Motor neuron (in vitro differentiated cells): Measurements from ENCODE around the gene PIGBOS1. TPM values are rescaled to one million over a fixed set of nuclear protein-coding genes. Genes with fewer than 3 reads are reported as not detected.
A peak's percentile ranks its signal among the peaks of the same experiment; 100 is the strongest.

ENCODE experiments used
- ATAC-seq, 8 experiments: fragments of 200-7000 bp; cut with Tn5 transposase; replicated peaks in 6 of 8; 2 replicates each; pipeline ENCODE4 v1.8.0; 2021; ENCODE audit warnings: mild to moderate bottlenecking in 8 of 8, moderate library complexity in 8 of 8
- H3K27ac ChIP-seq, 2 donors: fragments of 250-450 bp; sonication (Bioruptor Pico); 2 replicates each; pipeline ENCODE4 v1.9.0; 2021; ENCODE audit warnings: antibody characterized with exemption in 2 of 2, mild to moderate bottlenecking in 2 of 2, moderate library complexity in 1 of 2
- H3K4me1 ChIP-seq, 2 donors: fragments of 250-450 bp; sonication (Bioruptor Pico); replicated peaks in 1 of 2; 2 replicates each; pipeline ENCODE4 v1.6.1; 2021; ENCODE audit warnings: antibody characterized with exemption in 2 of 2, mild to moderate bottlenecking in 2 of 2, moderate library complexity in 1 of 2
- H3K4me3 ChIP-seq, 5 donors: fragments of 250-450 bp; sonication (Bioruptor Pico); 2 replicates each; pipeline ENCODE4 v1.9.0; 2021; ENCODE audit warnings: antibody characterized with exemption in 5 of 5, mild to moderate bottlenecking in 5 of 5, moderate library complexity in 4 of 5
- WGBS, 10 experiments: fragments of 450-650 bp; shearing (Covaris generic); methylation state at CpG; one replicate each; pipeline ENCODE4 v1.0.0; 2022; 5-methylcytosine and 5-hydroxymethylcytosine counted together
- in situ Hi-C, 9 experiments: fragments of 400-800 bp; cut with MboI; loops; one replicate each; pipeline ENCODE4 v1.15.0; 2021; ENCODE audit warnings: low sequenced_read_pairs in 9 of 9, low pct_unique_long_range_greater_than_20kb in 2 of 9; ENCODE audit not compliant: unreplicated experiment in 9 of 9
- total RNA-seq, 8 experiments: library from RNA; unstranded; fragments of 300-600 nt; gene quantifications; 2 replicates each; pipeline versions ENCODE4 v1.2.3 to v1.2.4, GENCODE V29; 2022

The PIGBOS1 gene
- total RNA-seq, 8 experiments from 2014 or later, result 10.8 to 19.7 (median 15.0) TPM

DNA sequence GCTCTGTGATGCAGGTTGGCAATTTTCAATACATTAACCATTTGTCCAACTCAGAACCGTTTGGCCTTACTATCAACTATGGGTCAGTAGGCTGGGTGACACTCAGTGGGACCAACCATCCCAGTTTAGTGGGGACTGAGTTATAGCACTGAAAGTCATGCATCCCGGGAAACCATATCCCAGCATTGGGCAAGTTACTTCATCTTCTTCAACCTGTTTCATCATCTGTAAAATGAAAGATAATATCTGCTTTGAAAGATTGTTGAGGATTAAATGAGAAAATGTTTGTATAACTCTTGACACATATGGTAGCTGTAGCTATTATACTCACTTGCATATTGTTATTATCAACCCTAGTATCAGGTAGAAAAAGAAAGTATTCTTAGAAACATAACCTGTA, 41.2 kb downstream of the PIGBOS1 start:
- WGBS, 10 experiments, result 43 to 100% (median 79%) methylated on average over 1 to 2 of the region's 2 CpGs; no CpG with 5 or more reads in 3 of the 10 experiments
- Histone ChIP-seq H3K4me1 (no peaks in the 10 kb centered on the region), H3K27ac (no peak overlapping the region), H3K4me3 (no peak overlapping the region)
- no peak for ATAC-seq
- in situ Hi-C loops, result no loop called here

- WGBS, 10 experiments, result 33 to 100% (median 76%) methylated on average over 2 to 7 of the region's 7 CpGs
- no peak for ATAC-seq
- in situ Hi-C loops, result no loop called here
- Histone ChIP-seq H3K27ac (no peak overlapping the region), H3K4me3 (no peak overlapping the region), H3K4me1 (no peaks in the 10 kb centered on the region)
Observed at GRCh38 chr15:55277116-55277564, 41.8 kb downstream of the PIGBOS1 start.

DNA sequence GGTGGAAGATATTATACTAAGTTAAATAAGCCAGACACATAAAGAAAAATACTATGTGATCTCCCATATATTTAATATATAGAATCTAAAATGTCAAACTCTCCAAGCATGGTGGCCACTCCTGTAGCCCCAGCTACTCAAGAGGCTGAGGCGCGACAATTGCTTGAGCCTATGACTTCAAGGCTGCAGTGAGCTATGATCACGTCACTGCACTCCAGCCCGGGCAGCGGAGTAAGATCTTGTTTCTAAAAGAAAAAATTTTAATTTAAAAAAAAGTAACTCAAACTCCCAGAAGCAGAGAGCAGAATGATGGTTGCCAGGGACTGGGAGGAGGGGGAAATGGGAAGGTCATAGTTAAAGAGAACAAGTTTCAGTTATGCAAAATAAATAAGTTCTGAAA, 42.6 kb downstream of the PIGBOS1 start:
- Histone ChIP-seq H3K4me3 (no peak overlapping the region), H3K4me1 (no peaks in the 10 kb centered on the region), H3K27ac (no peak overlapping the region)
- in situ Hi-C loops, result no loop called here
- no peak for ATAC-seq
- WGBS, 10 experiments, result 90 to 100% (median 94%) methylated on average over 1 to 5 of the region's 5 CpGs; no CpG with 5 or more reads in 2 of the 10 experiments

- Histone ChIP-seq H3K4me1 (peaks cover 16 to 17% of the 10 kb centered on the region in 2 donors), H3K4me3 (no peak overlapping the region), H3K27ac (no peak overlapping the region)
- WGBS, 10 experiments, result 40 to 86% (median 74%) methylated on average over 1 to 6 of the region's 6 CpGs; no CpG with 5 or more reads in 2 of the 10 experiments
- no peak for ATAC-seq
- in situ Hi-C loops, result no loop called here
Observed at GRCh38 chr15:55270291-55270690, 48.6 kb downstream of the PIGBOS1 start.

GRCh38 chr15:55268176-55268695, 50.7 kb downstream of the PIGBOS1 start:
- no peak for ATAC-seq
- 50 to 100% (median 100%) methylated on average over 1 of the region's 2 CpGs; no CpG with 5 or more reads in 5 of the 10 experiments for WGBS, 10 experiments
- H3K27ac ChIP-seq, result no peak overlapping the region
- H3K4me3 ChIP-seq, result no peak overlapping the region
- in situ Hi-C loops, result no loop called here
- peaks cover 16 to 17% of the 10 kb centered on the region in 2 donors for H3K4me1 ChIP-seq

DNA sequence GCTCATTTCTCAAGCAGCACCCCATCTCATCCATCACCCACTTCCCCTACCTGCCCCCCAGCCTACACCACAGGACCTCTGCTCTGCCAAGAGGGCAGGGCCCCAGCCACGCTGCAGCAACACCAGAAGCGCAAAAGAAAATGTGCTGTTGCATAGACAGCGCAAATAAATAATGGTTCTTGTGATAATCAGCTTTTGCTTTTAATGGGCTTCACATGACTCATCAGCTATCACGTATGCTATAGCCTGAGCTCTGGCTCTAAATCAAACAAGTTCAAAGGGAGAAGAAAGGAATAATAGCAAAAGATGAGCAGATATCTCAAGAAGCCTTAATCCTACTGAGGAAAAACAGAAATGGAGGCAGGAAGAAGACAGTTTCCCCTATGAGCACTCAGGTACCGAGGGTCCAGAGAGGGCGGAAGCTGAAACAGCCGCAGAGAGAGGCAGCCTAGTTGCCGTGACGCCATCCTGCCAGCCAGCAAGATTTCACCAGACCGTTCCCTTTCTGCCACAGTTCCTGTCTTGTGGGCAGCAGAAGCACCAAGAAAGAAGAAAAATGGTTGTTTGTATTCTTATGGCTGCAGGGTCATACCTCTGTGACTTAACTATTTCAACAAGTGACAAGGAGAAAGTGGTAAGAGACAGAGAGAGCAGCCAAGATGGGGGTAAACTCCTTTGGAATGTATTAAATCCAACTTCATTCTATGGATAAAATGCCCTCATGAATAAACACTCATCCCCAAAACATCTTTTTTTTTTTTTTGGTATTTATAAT, 51.3 kb downstream of the PIGBOS1 start:
- Histone ChIP-seq H3K4me1 (peaks cover 16 to 17% of the 10 kb centered on the region in 2 donors), H3K27ac (peak overlapping the region; percentile 29 to 59), H3K4me3 (no peak overlapping the region)
- 36 to 100% (median 55%) methylated on average over 1 to 10 of the region's 10 CpGs; no CpG with 5 or more reads in 1 of the 10 experiments for WGBS, 10 experiments
- peak; percentile 14 to 99 (median 98) for ATAC-seq
- in situ Hi-C loops, result no loop called here

Other genes starting within 250 kb of the PIGBOS1 start
- gene RSL24D1, start 122.2 kb downstream of the PIGBOS1 start, total RNA-seq, result 100 to 1,000 TPM in 7 of 8 experiments, 10 to 100 TPM in 1; 90.5 to 172 (median 132) TPM
- 1 to 10 TPM; 1.6 to 6.1 (median 3.6) TPM for gene RAB27A, start 29.3 kb downstream of the PIGBOS1 start, total RNA-seq
- gene PIGB, start 99 bp upstream of the PIGBOS1 start, total RNA-seq, result 10 to 100 TPM in 4 of 8 experiments, 1 to 10 TPM in 4; 5.4 to 20.9 (median 11.1) TPM
- 100 to 1,000 TPM in 1 of 8 experiments, 10 to 100 TPM in 7; 18.1 to 220 (median 47.9) TPM for gene CCPG1, start 89.2 kb upstream of the PIGBOS1 start, total RNA-seq
- gene PIERCE2, start 89.4 kb upstream of the PIGBOS1 start, total RNA-seq, result 10 to 100 TPM in 3 of 8 experiments, 1 to 10 TPM in 5; 3.9 to 25.2 (median 8.9) TPM
- 10 to 100 TPM in 1 of 8 experiments, 1 to 10 TPM in 7; 4.1 to 19.6 (median 6.0) TPM for gene DNAAF4, start 189.1 kb upstream of the PIGBOS1 start, total RNA-seq